Liver (tissue), 9 donors: ENCODE results near the gene PGGHG. TPM values are rescaled to one million over a fixed set of nuclear protein-coding genes. Genes with fewer than 3 reads are reported as not detected.

Experiments
- DNase-seq: peaks from one replicate; pipeline ENCODE4 v3.0.0-alpha.2; 2017; ENCODE audit warnings: low spot score
- H3K27ac ChIP-seq, 2 donors: one replicate each; pipeline ENCODE4 v1.7.0; 2013; ENCODE audit warnings: inconsistent platforms in 2 of 2, low read length in 2 of 2, control low read depth in 1 of 2, low read depth in 1 of 2, mild to moderate bottlenecking in 1 of 2
- H3K27me3 ChIP-seq, 4 donors: one replicate each; pipeline versions ENCODE4 v1.6.1 to v1.7.0; 2013; ENCODE audit warnings: low read length in 3 of 4, inconsistent platforms in 1 of 4, mild to moderate bottlenecking in 1 of 4, moderate library complexity in 1 of 4; ENCODE audit not compliant: control insufficient read depth in 4 of 4, insufficient read depth in 4 of 4
- H3K36me3 ChIP-seq, 4 donors: one replicate each; pipeline versions ENCODE4 v1.6.1 to v1.7.0; 2013; ENCODE audit warnings: low read length in 3 of 4, mild to moderate bottlenecking in 3 of 4, low read depth in 1 of 4, moderate library complexity in 1 of 4; ENCODE audit not compliant: control insufficient read depth in 4 of 4, insufficient read depth in 3 of 4
- H3K4me1 ChIP-seq, 4 donors: one replicate each; pipeline versions ENCODE4 v1.6.1 to v1.7.0; 2013; ENCODE audit warnings: low read length in 3 of 4, mild to moderate bottlenecking in 3 of 4, moderate library complexity in 1 of 4; ENCODE audit not compliant: control insufficient read depth in 4 of 4, insufficient read depth in 4 of 4
- H3K4me3 ChIP-seq, 3 donors: one replicate each; pipeline versions ENCODE4 v1.6.1 to v1.7.0; 2013; ENCODE audit warnings: low read length in 3 of 3, control low read depth in 1 of 3, low read depth in 1 of 3, mild to moderate bottlenecking in 1 of 3
- H3K9ac ChIP-seq, 2 donors: one replicate each; pipeline ENCODE4 v1.7.0; 2013; ENCODE audit warnings: low read length in 2 of 2, mild to moderate bottlenecking in 2 of 2, moderate library complexity in 2 of 2, control low read depth in 1 of 2, low read depth in 1 of 2
- H3K9me3 ChIP-seq, 4 donors: one replicate each; pipeline versions ENCODE4 v1.6.1 to v1.7.0; 2013; ENCODE audit warnings: low read length in 3 of 4; ENCODE audit not compliant: control insufficient read depth in 4 of 4
- ATF3 ChIP-seq: IDR thresholded peaks from 2 replicates; pipeline ENCODE4 v1.6.1; 2016; ENCODE audit warnings: antibody characterized with exemption
- CTCF ChIP-seq: fragments of 150-350 bp; IDR thresholded peaks from 2 replicates; pipeline ENCODE4 v1.5.1; 2017; ENCODE audit warnings: improper control_type of control experiment, low read depth, low read length; ENCODE audit not compliant: missing input control
- EGR1 ChIP-seq, 2 donors: IDR thresholded peaks; 2 replicates each; pipeline ENCODE4 v1.6.1; 2016 to 2018; ENCODE audit warnings: antibody characterized with exemption in 2 of 2, low read depth in 2 of 2
- FOXA1 ChIP-seq: IDR thresholded peaks from 2 replicates; pipeline ENCODE4 v1.6.1; 2016; ENCODE audit warnings: antibody characterized with exemption
- FOXA2 ChIP-seq: IDR thresholded peaks from 2 replicates; pipeline ENCODE4 v1.6.1; 2016; ENCODE audit warnings: antibody characterized with exemption
- GABPA ChIP-seq, 2 donors: IDR thresholded peaks in 1 of 2; conservative IDR thresholded peaks in 1 of 2; 2 replicates each; pipeline ENCODE4 v1.6.1; 2016; ENCODE audit warnings: antibody characterized with exemption in 2 of 2, mild to moderate bottlenecking in 1 of 2, moderate library complexity in 1 of 2
- HNF4A ChIP-seq, 2 donors: conservative IDR thresholded peaks; 2 replicates each; pipeline ENCODE4 v1.6.1; 2016; ENCODE audit warnings: antibody characterized with exemption in 2 of 2, mild to moderate bottlenecking in 2 of 2
- HNF4G ChIP-seq: IDR thresholded peaks from 2 replicates; pipeline ENCODE4 v1.6.1; 2016; ENCODE audit warnings: antibody characterized with exemption
- JUND ChIP-seq, 2 donors: IDR thresholded peaks; 2 replicates each; pipeline ENCODE4 v1.6.1; 2016; ENCODE audit warnings: antibody characterized with exemption in 2 of 2
- MAX ChIP-seq: IDR thresholded peaks from 2 replicates; pipeline ENCODE4 v1.6.1; 2016; ENCODE audit warnings: antibody characterized with exemption
- NR2F2 ChIP-seq: IDR thresholded peaks from 2 replicates; pipeline ENCODE4 v1.6.1; 2016; ENCODE audit warnings: antibody characterized with exemption
- RAD21 ChIP-seq, 2 donors: IDR thresholded peaks; 2 replicates each; pipeline ENCODE4 v1.6.1; 2016; ENCODE audit warnings: antibody characterized with exemption in 2 of 2, mild to moderate bottlenecking in 2 of 2
- REST ChIP-seq: IDR thresholded peaks from 2 replicates; pipeline ENCODE4 v1.6.1; 2016; ENCODE audit warnings: antibody characterized with exemption, mild to moderate bottlenecking
- SP1 ChIP-seq: IDR thresholded peaks from 2 replicates; pipeline ENCODE4 v1.6.1; 2018; ENCODE audit warnings: antibody characterized with exemption, mild to moderate bottlenecking
- TAF1 ChIP-seq: conservative IDR thresholded peaks from 2 replicates; pipeline ENCODE4 v1.6.1; 2016; ENCODE audit warnings: antibody characterized with exemption, mild to moderate bottlenecking
- YY1 ChIP-seq: IDR thresholded peaks from 2 replicates; pipeline ENCODE4 v1.6.1; 2016; ENCODE audit warnings: antibody characterized with exemption, mild to moderate bottlenecking
- ZBTB33 ChIP-seq: IDR thresholded peaks from 2 replicates; pipeline ENCODE4 v1.6.1; 2016; ENCODE audit warnings: antibody characterized with exemption
- WGBS: extraction: QIAGEN DNeasy Blood & Tissue Kit; methylation state at CpG from one replicate; pipeline ENCODE4 v1.1.7; 2013; 5-methylcytosine and 5-hydroxymethylcytosine counted together
- polyA plus RNA-seq, 2 donors: library from polyadenylated mRNA; stranded (reverse) in 1 of 2; unstranded in 1 of 2; fragments of 200-250 nt in 1 of 2; fragments of >200 nt in 1 of 2; fragmentation: Nextera tagmentation in 1 of 2; extraction: Ambion mirVana in 1 of 2; gene quantifications; one replicate each; pipeline versions ENCODE4 v1.2.1 to v1.2.3, GENCODE V29; 2013 to 2015
- total RNA-seq, 2 donors: library from RNA; depleted of rRNA; stranded (reverse); fragments of >200 nt; gene quantifications; one replicate each; pipeline ENCODE4 v1.2.3, GENCODE V29; 2014
- donor health status: healthy.
- donor health status: healthy.
- donor health status: healthy.
- donor health status: healthy.
- donor health status: healthy.

Gene PGGHG
- total and polyA plus RNA-seq, 4 donors, result 1.3 to 11.4 (median 7.5) TPM

- Histone ChIP-seq H3K36me3 (no peaks in the 10 kb centered on the region), H3K9ac (no peak overlapping the region), H3K4me1 (peaks cover 0 to 14% (median 10%) of the 10 kb centered on the region in 4 donors), H3K27me3 (no peaks in the 10 kb centered on the region), H3K9me3 (no peaks in the 10 kb centered on the region), H3K4me3 (no peak overlapping the region), H3K27ac (no peak overlapping the region)
- TF ChIP-seq GABPA (IDR thresholded peaks at IDR 0.05 in 1 of 2, conservative IDR thresholded peaks at IDR 0.05 in 1 of 2), result no peak
- TF ChIP-seq FOXA1, result no peak
- no peak for TF ChIP-seq REST
- no peak for TF ChIP-seq SP1
- no peak for TF ChIP-seq JUND (IDR thresholded peaks at IDR 0.05)
- no peak for TF ChIP-seq CTCF
- TF ChIP-seq YY1, result no peak
- TF ChIP-seq EGR1 (IDR thresholded peaks at IDR 0.05; ENCODE audit: low read depth in 2 of 2), result no peak
- TF ChIP-seq FOXA2, result no peak
- no peak for TF ChIP-seq HNF4G
- TF ChIP-seq ATF3, result no peak
- no peak for TF ChIP-seq RAD21 (IDR thresholded peaks at IDR 0.05)
- no peak for DNase-seq
- 88% methylated on average over 14 of the region's 14 CpGs for WGBS
These were observed 41.4 kb downstream of the PGGHG start for GRCh38 chr11:330307-330693.

GRCh38 chr11:330694-331357, 41.9 kb downstream of the PGGHG start:
- Histone ChIP-seq H3K4me1 (peaks cover 0 to 14% (median 10%) of the 10 kb centered on the region in 4 donors), H3K27ac (no peak overlapping the region), H3K4me3 (no peak overlapping the region), H3K9ac (no peak overlapping the region), H3K36me3 (no peaks in the 10 kb centered on the region), H3K27me3 (no peaks in the 10 kb centered on the region), H3K9me3 (no peaks in the 10 kb centered on the region)
- DNase-seq, result no peak
- WGBS, result 86% methylated on average over 34 of the region's 34 CpGs
- TF ChIP-seq ZBTB33 (no peak), GABPA (IDR thresholded peaks at IDR 0.05 in 1 of 2, conservative IDR thresholded peaks at IDR 0.05 in 1 of 2) (no peak), ATF3 (no peak), FOXA2 (no peak), TAF1 (no peak), EGR1 (IDR thresholded peaks at IDR 0.05; ENCODE audit: low read depth in 2 of 2) (no peak), CTCF (no peak), YY1 (no peak), SP1 (no peak), HNF4A (conservative IDR thresholded peaks at IDR 0.05) (no peak), NR2F2 (no peak), JUND (IDR thresholded peaks at IDR 0.05) (no peak), HNF4G (no peak), MAX (no peak), RAD21 (IDR thresholded peaks at IDR 0.05) (no peak)
